K562 (cell line): ENCODE measurements around the gene DSG3. TPM values are rescaled to one million over a fixed set of nuclear protein-coding genes. Genes with fewer than 3 reads are reported as not detected.

Source experiments
- ATF1 ChIP-seq, 2 experiments: fragments of 450-650 bp in 1 of 2; IDR thresholded peaks; 2 replicates each; pipeline ENCODE4 v1.6.1; 2016; ENCODE audit warnings: missing compliant biosample characterization in 1 of 2, missing genetic modification characterization in 1 of 2
- ATF7 ChIP-seq: fragments of 450-650 bp; IDR thresholded peaks from 2 replicates; pipeline ENCODE4 v1.7.1; 2014; ENCODE audit warnings: mild to moderate bottlenecking, moderate library complexity
- BHLHE40 ChIP-seq: IDR thresholded peaks from 2 replicates; pipeline ENCODE4 v1.6.1; 2011; ENCODE audit warnings: low read length, improper control_type of control experiment
- CEBPG ChIP-seq, 3 experiments: fragments of 200-800 bp in 1 of 3; sonication (Bioruptor generic) in 1 of 3; sonication (generic) in 1 of 3; formaldehyde crosslinking in 1 of 3; IDR thresholded peaks in 2 of 3; conservative IDR thresholded peaks in 1 of 3; 2 replicates each; pipeline versions ENCODE4 v1.6.1 to v1.8.0; 2016 to 2022; ENCODE audit warnings: missing compliant biosample characterization in 2 of 3, missing genetic modification characterization in 2 of 3, mild to moderate bottlenecking in 1 of 3, missing genetic modification reagents in 1 of 3
- CREM ChIP-seq: IDR thresholded peaks from 2 replicates; pipeline ENCODE4 v1.6.1; 2014; ENCODE audit warnings: antibody characterized with exemption, low read depth
- EP400 ChIP-seq: fragments of 450-650 bp; IDR thresholded peaks from 2 replicates; pipeline ENCODE4 v1.6.1; 2017; ENCODE audit warnings: antibody characterized with exemption, mild to moderate bottlenecking, moderate library complexity
- FOSL1 ChIP-seq: fragments of 200-800 bp; sonication (Bioruptor generic); conservative IDR thresholded peaks from 2 replicates; pipeline ENCODE4 v1.6.1; 2016; ENCODE audit warnings: missing genetic modification characterization, missing compliant biosample characterization
- FUS ChIP-seq: fragments of 200-400 bp; formaldehyde crosslinking; optimal IDR thresholded peaks from 2 replicates; pipeline ENCODE3; 2017; ENCODE audit warnings: low read depth, low read length
- JUN ChIP-seq, 2 experiments: sonication (generic) in 1 of 2; formaldehyde crosslinking in 1 of 2; IDR thresholded peaks; 2 replicates each; pipeline versions ENCODE4 v1.6.1 to v1.8.0; 2012 to 2022; ENCODE audit warnings: borderline replicate concordance in 2 of 2, mild to moderate bottlenecking in 2 of 2, improper control_type of control experiment in 1 of 2, low read depth in 1 of 2, low read length in 1 of 2, missing genetic modification reagents in 1 of 2
- JUND ChIP-seq, 2 experiments: IDR thresholded peaks; 2 replicates in 1 of 2; 3 replicates in 1 of 2; pipeline ENCODE4 v1.6.1; 2011; ENCODE audit warnings: borderline replicate concordance in 2 of 2, low read depth in 2 of 2, low read length in 2 of 2, improper control_type of control experiment in 1 of 2, missing biosample characterization in 1 of 2, missing genetic modification characterization in 1 of 2, missing genetic modification reagents in 1 of 2
- KDM2B ChIP-seq: fragments of 250-450 bp; sonication (Bioruptor Pico); IDR thresholded peaks from 2 replicates; pipeline ENCODE4 v1.8.0; 2021; ENCODE audit warnings: mild to moderate bottlenecking, moderate library complexity
- MYC ChIP-seq, 2 experiments: fragments of 250-450 bp in 1 of 2; sonication (Bioruptor Pico) in 1 of 2; IDR thresholded peaks; 2 replicates each; pipeline versions ENCODE4 v1.5.1 to v1.6.1; 2012 to 2021; ENCODE audit warnings: low read depth in 2 of 2, borderline replicate concordance in 1 of 2, improper control_type of control experiment in 1 of 2, low read length in 1 of 2, mild to moderate bottlenecking in 1 of 2, moderate library complexity in 1 of 2
- RAD21 ChIP-seq, 2 experiments: fragments of 250-450 bp in 1 of 2; fragments of 450-650 bp in 1 of 2; sonication (Bioruptor Pico) in 1 of 2; formaldehyde crosslinking in 1 of 2; IDR thresholded peaks in 1 of 2; conservative IDR thresholded peaks in 1 of 2; 2 replicates each; pipeline versions ENCODE4 v1.4.0 to v1.8.0; 2020 to 2022; ENCODE audit warnings: mild to moderate bottlenecking in 2 of 2, moderate library complexity in 1 of 2
- ZNF146 ChIP-seq: IDR thresholded peaks from one replicate; pipeline ENCODE4 v1.6.1; 2018; ENCODE audit warnings: missing compliant biosample characterization; ENCODE audit not compliant: unreplicated experiment
- polyA plus RNA-seq, 8 experiments: library from polyadenylated mRNA; depleted of rRNA in 4 of 8; stranded (reverse) in 5 of 8; unstranded in 3 of 8; fragments of >200 nt; fragmentation: Nextera tagmentation in 2 of 8; fragmentation: Illumina TruSeq in 1 of 8; extraction: Ambion mirVana in 2 of 8; extraction: Trizol in 1 of 8; gene quantifications; 2 replicates each; pipeline versions ENCODE4 v1.2.1 to v1.2.3, GENCODE V29; 2011 to 2014; ENCODE audit warnings: inconsistent platforms in 1 of 8, missing spikeins in 1 of 8
- total RNA-seq, 7 experiments: library from RNA; depleted of rRNA in 6 of 7; stranded (reverse); fragments of >200 nt in 6 of 7; fragmentation: Illumina TruSeq in 2 of 7; extraction: Trizol in 2 of 7; gene quantifications; 2 replicates each; pipeline versions ENCODE4 v1.2.1 to v1.2.3, GENCODE V29; 2011 to 2021; ENCODE audit warnings: low replicate concordance in 1 of 7
- TF ChIP-seq, protein P1 (sequence below): fragments of 450-650 bp; IDR thresholded peaks from 2 replicates; pipeline ENCODE4 v1.6.1; 2016; ENCODE audit warnings: mild to moderate bottlenecking
- TF ChIP-seq, protein P2 (sequence below): fragments of 450-650 bp; conservative IDR thresholded peaks from 2 replicates; pipeline ENCODE4 v1.6.1; 2016; ENCODE audit warnings: missing genetic modification characterization, low read depth, mild to moderate bottlenecking, control low read depth, missing compliant biosample characterization

DSG3 gene
- total and polyA plus RNA-seq, 9 of the 15 experiments (the other 6 are each of a cell fraction or from before 2014, with no cell fraction given), result 0.04 to 0.18 (median 0.07) TPM; not detected in 1

- TF ChIP-seq, protein P1, sequence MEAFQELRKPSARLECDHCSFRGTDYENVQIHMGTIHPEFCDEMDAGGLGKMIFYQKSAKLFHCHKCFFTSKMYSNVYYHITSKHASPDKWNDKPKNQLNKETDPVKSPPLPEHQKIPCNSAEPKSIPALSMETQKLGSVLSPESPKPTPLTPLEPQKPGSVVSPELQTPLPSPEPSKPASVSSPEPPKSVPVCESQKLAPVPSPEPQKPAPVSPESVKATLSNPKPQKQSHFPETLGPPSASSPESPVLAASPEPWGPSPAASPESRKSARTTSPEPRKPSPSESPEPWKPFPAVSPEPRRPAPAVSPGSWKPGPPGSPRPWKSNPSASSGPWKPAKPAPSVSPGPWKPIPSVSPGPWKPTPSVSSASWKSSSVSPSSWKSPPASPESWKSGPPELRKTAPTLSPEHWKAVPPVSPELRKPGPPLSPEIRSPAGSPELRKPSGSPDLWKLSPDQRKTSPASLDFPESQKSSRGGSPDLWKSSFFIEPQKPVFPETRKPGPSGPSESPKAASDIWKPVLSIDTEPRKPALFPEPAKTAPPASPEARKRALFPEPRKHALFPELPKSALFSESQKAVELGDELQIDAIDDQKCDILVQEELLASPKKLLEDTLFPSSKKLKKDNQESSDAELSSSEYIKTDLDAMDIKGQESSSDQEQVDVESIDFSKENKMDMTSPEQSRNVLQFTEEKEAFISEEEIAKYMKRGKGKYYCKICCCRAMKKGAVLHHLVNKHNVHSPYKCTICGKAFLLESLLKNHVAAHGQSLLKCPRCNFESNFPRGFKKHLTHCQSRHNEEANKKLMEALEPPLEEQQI, result no peak
- peak; percentile 46; the same call in 1 of the 2 replicates for TF ChIP-seq JUND (IDR thresholded peaks at IDR 0.05; ENCODE audit: borderline replicate concordance, low read depth, low read length)
- TF ChIP-seq JUND (tag; IDR thresholded peaks at IDR 0.05; ENCODE audit: borderline replicate concordance, low read depth, low read length), result 0 out of 3 replicates have a peak, but pooled peaks have one; percentile 38
- TF ChIP-seq FUS, result no peak
- no peak for TF ChIP-seq ATF1 (CRISPR knock-in tag; IDR thresholded peaks at IDR 0.05)
- 0 out of 2 replicates have a peak, but pooled peaks have one; percentile 30 for TF ChIP-seq ATF1 (tag; IDR thresholded peaks at IDR 0.05)
- 0 out of 2 replicates have a peak, but pooled peaks have one; percentile 12 for TF ChIP-seq CREM
- TF ChIP-seq KDM2B (CRISPR knock-in tag), result no peak
- TF ChIP-seq ATF7, result peak; percentile 61; the same call in 1 of the 2 replicates
- peak; percentile 68 for TF ChIP-seq FOSL1 (tag)
- TF ChIP-seq, protein P2, sequence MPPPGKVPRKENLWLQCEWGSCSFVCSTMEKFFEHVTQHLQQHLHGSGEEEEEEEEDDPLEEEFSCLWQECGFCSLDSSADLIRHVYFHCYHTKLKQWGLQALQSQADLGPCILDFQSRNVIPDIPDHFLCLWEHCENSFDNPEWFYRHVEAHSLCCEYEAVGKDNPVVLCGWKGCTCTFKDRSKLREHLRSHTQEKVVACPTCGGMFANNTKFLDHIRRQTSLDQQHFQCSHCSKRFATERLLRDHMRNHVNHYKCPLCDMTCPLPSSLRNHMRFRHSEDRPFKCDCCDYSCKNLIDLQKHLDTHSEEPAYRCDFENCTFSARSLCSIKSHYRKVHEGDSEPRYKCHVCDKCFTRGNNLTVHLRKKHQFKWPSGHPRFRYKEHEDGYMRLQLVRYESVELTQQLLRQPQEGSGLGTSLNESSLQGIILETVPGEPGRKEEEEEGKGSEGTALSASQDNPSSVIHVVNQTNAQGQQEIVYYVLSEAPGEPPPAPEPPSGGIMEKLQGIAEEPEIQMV (tag), result no peak
- peak; percentile 25 for TF ChIP-seq EP400
- peak; percentile 69 for TF ChIP-seq CEBPG (CRISPR knock-in tag; IDR thresholded peaks at IDR 0.05)
- peak; percentile 66 for TF ChIP-seq CEBPG (tag; conservative IDR thresholded peaks at IDR 0.05 in 1 of 2, IDR thresholded peaks at IDR 0.05 in 1 of 2)
- TF ChIP-seq MYC (IDR thresholded peaks at IDR 0.05; ENCODE audit: low read depth, low read length), result peak; percentile 27; the same call in 1 of the 2 replicates
- TF ChIP-seq MYC (CRISPR knock-in tag; IDR thresholded peaks at IDR 0.05; ENCODE audit: borderline replicate concordance, low read depth), result no peak
- peak; percentile 50; the same call in 1 of the 2 replicates for TF ChIP-seq BHLHE40
- TF ChIP-seq RAD21 (CRISPR knock-in tag; conservative IDR thresholded peaks at IDR 0.05 in 1 of 2, IDR thresholded peaks at IDR 0.05 in 1 of 2), result 0 out of 4 replicates have a peak, but pooled peaks of 1 of the 2 experiments have one; percentile 9
- TF ChIP-seq JUN (IDR thresholded peaks at IDR 0.05; ENCODE audit: borderline replicate concordance, low read depth, low read length), result peak; percentile 36; the same call in 1 of the 2 replicates
- no peak for TF ChIP-seq JUN (CRISPR knock-in tag; IDR thresholded peaks at IDR 0.05; ENCODE audit: borderline replicate concordance)
- TF ChIP-seq ZNF146 (CRISPR knock-in tag), result no peak
These were observed 64.7 kb downstream of the DSG3 start (continued) for GRCh38 chr18:31512203-31512764.
